ENCODE results near the gene L2HGDH. TPM values are rescaled to one million over a fixed set of nuclear protein-coding genes. Genes with fewer than 3 reads are reported as not detected.

L2HGDH gene
- total RNA-seq, 2 experiments from 2014 or later: 8.7 to 19.8 TPM

DNA sequence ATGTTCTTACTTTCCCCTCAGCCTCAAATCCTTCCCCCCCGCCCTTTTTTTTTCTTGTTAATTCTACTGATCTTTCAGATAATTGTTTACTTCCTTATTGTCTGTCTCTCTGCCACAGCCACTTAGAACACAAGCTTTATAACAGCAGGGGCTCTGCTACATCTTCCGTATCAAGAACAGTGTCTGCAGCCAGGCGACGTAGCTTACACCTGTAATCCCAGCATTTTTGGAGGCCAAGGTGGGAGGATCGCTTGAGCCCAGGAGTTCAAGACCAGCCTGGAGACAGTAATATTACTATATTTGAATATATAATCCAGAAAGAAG is 86.1 kb downstream of the L2HGDH start:
- Histone ChIP-seq H3K4me3 (ENCODE audit: low read depth, low read length, poor library complexity, severe bottlenecking) (no peak overlapping the region), H3K36me3 (ENCODE audit: insufficient read depth, low read length) (peaks cover 13% of the 10 kb centered on the region), H3K4me1 (ENCODE audit: insufficient read depth, low read length, poor library complexity, severe bottlenecking) (peaks cover 14% of the 10 kb centered on the region), H3K9me3 (ENCODE audit: low read length) (peaks cover 16% of the 10 kb centered on the region), H4K20me1 (ENCODE audit: insufficient read depth, low read length) (no peaks in the 10 kb centered on the region), H3K9me2 (ENCODE audit: insufficient read depth, low read length) (no peaks in the 10 kb centered on the region), H2AFZ (ENCODE audit: low read length) (no peak overlapping the region), H3K4me2 (ENCODE audit: low read length) (peak overlapping the region; percentile 5; the same call in 1 of the 2 replicates), H3K79me2 (ENCODE audit: insufficient read depth, low read depth, low read length) (peaks cover 57% of the 10 kb centered on the region), H3K27ac (ENCODE audit: low read depth, low read length, poor library complexity, severe bottlenecking) (no peak overlapping the region)
- CTCF ChIA-PET (ENCODE audit: unreplicated experiment): no interaction called here
- no peak for TF ChIP-seq EZH2phosphoT487 (IDR thresholded peaks at IDR 0.05; ENCODE audit: borderline replicate concordance, low read depth, low read length)
- TF ChIP-seq, protein P1, sequence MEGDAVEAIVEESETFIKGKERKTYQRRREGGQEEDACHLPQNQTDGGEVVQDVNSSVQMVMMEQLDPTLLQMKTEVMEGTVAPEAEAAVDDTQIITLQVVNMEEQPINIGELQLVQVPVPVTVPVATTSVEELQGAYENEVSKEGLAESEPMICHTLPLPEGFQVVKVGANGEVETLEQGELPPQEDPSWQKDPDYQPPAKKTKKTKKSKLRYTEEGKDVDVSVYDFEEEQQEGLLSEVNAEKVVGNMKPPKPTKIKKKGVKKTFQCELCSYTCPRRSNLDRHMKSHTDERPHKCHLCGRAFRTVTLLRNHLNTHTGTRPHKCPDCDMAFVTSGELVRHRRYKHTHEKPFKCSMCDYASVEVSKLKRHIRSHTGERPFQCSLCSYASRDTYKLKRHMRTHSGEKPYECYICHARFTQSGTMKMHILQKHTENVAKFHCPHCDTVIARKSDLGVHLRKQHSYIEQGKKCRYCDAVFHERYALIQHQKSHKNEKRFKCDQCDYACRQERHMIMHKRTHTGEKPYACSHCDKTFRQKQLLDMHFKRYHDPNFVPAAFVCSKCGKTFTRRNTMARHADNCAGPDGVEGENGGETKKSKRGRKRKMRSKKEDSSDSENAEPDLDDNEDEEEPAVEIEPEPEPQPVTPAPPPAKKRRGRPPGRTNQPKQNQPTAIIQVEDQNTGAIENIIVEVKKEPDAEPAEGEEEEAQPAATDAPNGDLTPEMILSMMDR (conservative IDR thresholded peaks at IDR 0.05; ENCODE audit: low read length): no peak
- POLR2A ChIA-PET: interaction anchor here (0.5 to 1.6 kb wide), 4 partner anchors 13 to 227 kb away, joined by 3 to 6 read pairs (median 4); no protein-coding TSS in a partner anchor
- no peak for DNase-seq (ENCODE audit: low spot score)
- no TSS peak for BruUV-seq (replicated peaks)
- intact Hi-C loops (cut with micrococcal nuclease; ENCODE audit: unreplicated experiment): no loop called here

DNA sequence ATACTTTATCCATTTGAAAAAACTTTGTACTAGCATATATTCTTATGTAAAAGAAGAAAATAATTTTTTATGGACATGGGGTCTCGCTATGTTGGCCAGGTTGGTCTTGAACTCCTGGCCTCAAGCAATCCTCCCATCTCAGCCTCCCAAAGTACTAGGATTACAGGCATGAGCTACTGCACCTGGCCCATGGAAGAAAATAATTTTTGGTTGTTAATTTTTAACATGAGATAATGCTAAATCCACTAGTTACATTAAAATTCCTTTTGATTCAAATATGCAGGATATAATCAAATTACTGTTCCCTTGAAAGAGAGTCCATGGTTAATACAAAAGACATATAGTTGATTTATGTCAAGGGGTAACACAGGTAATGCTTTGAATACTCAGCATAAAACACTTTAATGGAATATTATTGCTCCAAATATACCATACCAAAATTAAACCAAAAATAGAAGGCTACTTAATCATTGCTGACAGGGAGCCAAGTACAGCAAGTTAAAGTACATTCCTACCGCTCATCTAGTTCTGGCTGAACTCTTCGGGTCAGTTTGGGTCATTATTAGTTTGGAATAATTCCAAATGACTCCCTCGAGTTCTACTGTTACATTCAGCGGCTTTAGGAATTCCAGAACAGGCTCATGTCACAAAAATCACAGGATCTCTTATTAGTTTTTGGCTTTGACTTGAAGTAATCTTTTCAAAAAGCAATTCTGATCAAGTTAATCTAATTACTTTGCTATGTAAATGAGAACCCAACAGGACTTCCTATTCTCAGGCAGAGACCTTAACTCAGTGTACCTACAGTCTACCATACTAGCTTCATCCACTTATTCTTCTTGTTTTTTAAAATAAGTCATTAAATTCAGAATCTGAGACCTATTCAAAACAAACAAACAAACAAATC is 86.7 kb downstream of the L2HGDH start:
- Histone ChIP-seq H3K27ac (ENCODE audit: low read depth, low read length, poor library complexity, severe bottlenecking) (no peak overlapping the region), H3K4me1 (ENCODE audit: insufficient read depth, low read length, poor library complexity, severe bottlenecking) (peaks cover 14% of the 10 kb centered on the region), H3K4me2 (ENCODE audit: low read length) (peak overlapping the region; percentile 5; the same call in 1 of the 2 replicates), H3K4me3 (ENCODE audit: low read depth, low read length, poor library complexity, severe bottlenecking) (no peak overlapping the region), H3K79me2 (ENCODE audit: insufficient read depth, low read depth, low read length) (peaks cover 56% of the 10 kb centered on the region), H3K9me2 (ENCODE audit: insufficient read depth, low read length) (no peaks in the 10 kb centered on the region), H3K9me3 (ENCODE audit: low read length) (peaks cover 16% of the 10 kb centered on the region), H3K36me3 (ENCODE audit: insufficient read depth, low read length) (peaks cover 13% of the 10 kb centered on the region), H4K20me1 (ENCODE audit: insufficient read depth, low read length) (no peaks in the 10 kb centered on the region), H2AFZ (ENCODE audit: low read length) (no peak overlapping the region)
- CTCF ChIA-PET (ENCODE audit: unreplicated experiment): no interaction called here
- DNase-seq (ENCODE audit: low spot score): no peak
- intact Hi-C loops (cut with micrococcal nuclease; ENCODE audit: unreplicated experiment): no loop called here
- TF ChIP-seq, protein P1 (conservative IDR thresholded peaks at IDR 0.05; ENCODE audit: low read length): no peak
- TF ChIP-seq EZH2phosphoT487 (IDR thresholded peaks at IDR 0.05; ENCODE audit: borderline replicate concordance, low read depth, low read length): no peak
- BruUV-seq (replicated peaks): no TSS peak
- POLR2A ChIA-PET: interaction anchor here (0.6 to 1.6 kb wide), 4 partner anchors 13 to 226 kb away, joined by 3 to 6 read pairs (median 4); no protein-coding TSS in a partner anchor
